GM21367 (cell line): Measurements from ENCODE around the gene FOLR3.
"Not testable (repeated sequence)": the region's sequence is repeated elsewhere in the genome, so short reads cannot be mapped to it uniquely, and the experiment has no call there.

Source experiments
- ATAC-seq: cut with Tn5 transposase; IDR thresholded peaks from one replicate; pipeline ENCODE4 v1.9.1; 2021; ENCODE audit not compliant: unreplicated experiment

The FOLR3 gene

GRCh38 chr11:72135473-72135872 lies at the start of gene FOLR3:
Gene FOLR3, plus strand, starts transcription at chr11:72135725. Its CDS starts 228 bp downstream, at chr11:72135953.
- not testable (repeated sequence) for ATAC-seq

DNA sequence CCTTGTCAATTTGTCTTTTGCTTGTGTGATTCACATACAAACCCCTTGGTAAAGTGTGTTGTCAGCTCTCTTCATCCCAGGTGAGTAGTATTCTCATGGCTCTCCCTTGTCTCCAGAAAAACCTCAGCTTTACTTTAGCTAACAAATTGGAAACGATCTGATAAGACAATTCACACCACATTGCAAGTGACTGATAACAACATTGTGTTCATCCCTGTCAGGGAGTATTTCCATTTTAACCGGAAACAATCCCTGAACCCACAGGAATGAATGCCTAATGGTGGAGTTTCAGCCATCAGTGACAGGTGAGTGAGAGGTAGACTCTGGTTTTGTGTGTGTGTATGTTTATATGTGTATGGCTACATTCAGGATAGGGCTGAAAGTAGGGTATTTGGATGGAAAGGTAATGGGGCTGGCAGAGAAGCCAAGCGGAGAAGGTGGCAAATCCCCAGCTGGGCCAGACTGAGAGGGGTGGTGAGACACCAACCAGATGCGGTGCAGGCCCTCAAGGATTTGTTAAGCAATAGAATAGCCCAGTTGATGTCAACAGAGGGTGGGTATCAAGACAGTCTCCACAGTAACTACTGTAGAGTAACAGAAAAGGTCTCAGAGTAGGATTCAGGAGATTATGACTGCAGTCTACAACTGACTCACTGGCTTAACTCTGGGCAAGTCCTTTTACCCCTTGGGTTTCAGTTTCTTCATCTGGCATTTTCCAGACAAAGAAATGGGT lies 47.3 kb upstream of the FOLR3 start:
- ATAC-seq, result no peak

DNA sequence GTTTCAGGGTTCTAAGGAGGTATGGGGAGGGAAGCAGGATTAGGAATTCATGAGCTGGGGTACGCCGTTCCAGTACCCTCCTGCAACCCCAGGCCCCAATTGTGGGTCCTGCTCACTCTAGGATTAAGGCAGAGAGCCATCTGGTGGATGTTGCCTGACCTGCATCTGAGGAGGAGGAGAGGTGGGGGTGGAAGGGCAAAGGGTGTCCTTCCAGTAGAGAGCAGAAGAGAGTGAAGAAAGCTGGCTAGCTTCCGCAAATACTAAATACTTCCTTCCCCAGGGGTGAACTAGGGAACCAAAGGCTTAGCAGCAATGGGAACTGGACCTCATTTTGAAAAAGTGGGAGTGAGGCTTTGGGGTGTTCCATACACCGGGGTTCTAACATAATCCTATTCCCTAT lies 44.2 kb upstream of the FOLR3 start:
- no peak for ATAC-seq

- ATAC-seq, result no peak
These were observed 36.8 kb upstream of the FOLR3 start for GRCh38 chr11:72098741-72099140.

DNA sequence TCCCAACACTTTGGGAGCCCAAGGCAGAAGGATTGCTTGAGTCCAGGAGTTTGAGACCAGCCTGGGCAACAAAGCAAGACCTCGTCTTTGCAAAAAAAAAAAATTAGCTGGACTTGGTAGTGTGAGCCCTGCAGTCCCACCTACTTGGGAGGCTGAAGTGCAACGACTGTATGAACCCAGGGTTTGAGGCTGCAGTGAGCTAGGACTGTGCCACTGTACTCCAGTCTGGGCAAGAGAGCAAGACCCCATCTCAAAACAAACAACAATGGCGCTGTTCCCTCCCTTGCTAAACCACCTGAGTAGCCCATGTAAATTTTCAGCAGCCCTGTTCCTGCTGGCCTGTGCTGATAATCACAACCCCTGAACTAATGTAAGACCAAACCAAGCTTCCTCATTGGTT lies 35.5 kb upstream of the FOLR3 start:
- ATAC-seq, result no peak

DNA sequence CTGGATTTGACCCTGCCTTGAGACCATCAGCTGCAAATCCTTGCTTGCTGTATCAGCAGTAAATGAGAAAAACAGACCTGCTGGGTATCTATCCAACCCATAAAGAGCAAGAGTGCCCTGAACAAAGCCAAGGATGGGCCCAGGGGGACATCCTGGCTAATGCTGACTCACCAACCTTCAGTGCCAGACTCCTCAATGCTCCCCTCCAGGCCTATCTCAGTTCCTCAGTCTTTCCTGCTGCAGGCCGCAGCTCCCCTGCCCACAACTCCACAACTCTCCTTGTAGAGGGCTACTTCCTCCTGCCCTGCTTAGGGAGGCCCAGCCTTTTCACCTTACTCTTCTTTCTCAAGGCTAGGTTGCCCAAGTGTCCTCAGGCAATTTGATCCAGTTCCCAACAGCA lies 35.1 kb upstream of the FOLR3 start:
- ATAC-seq, result no peak

GRCh38 chr11:72102162-72102561 lies 33.4 kb upstream of the FOLR3 start:
- ATAC-seq, result no peak

DNA sequence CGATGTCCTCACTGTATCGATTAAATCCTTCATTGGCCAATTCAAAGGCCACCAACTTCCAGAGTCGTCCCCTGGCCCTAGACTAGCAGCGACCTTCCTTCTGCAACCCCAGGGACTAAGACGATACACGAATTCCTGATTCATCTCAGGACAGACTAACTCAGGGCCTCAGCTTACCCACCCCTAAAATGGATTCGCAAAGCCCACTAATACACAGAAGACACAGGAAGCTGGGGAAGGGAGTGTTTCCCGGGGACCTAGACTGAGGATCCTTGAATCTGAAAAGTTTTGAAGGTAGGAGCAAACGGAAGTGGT lies 32.9 kb upstream of the FOLR3 start:
- no peak for ATAC-seq

DNA sequence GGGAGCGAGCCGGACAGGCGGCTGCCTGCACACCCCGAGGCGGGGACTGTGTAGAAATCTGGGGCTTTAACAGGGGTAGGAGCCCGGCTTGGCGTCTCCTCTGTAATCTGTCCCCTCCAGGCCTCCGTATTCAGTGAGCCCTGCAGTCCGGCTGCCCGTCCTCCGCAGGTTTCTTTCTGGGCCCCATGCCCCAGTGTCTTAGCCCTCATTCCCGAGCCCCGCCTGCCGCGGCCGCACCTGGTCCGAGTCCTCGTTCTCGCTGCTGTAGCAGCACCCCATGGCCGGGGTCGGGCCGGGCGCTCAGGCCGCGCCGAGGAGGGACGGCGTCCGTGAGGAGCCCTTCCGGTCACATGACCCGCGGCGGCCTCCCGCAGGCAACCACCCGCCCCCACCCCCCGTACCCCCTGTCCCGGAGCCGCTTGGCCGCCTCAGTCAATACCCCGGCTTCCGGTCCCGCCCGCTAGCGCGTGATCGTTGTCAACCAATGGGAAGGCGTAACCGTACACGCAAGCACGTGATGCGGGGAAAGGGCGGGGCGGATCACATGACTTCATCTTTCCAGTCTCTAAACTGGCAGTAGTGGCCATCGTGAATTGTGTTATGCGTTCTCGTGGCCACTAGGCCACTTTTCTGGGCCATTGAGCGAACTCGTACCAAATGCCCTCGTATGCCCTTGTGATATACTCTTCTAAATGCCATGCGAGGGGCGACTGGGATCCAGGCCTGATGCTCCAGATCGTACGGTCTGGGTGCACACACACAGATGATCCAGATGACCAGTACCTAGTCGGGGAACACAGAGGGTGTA lies 32.4 kb upstream of the FOLR3 start, which contains the start of gene LAMTOR1:
Gene LAMTOR1, minus strand, starts transcription at position 352 of the 808 bp plus-strand sequence. Its CDS starts 73 bp downstream, at position 279.
- ATAC-seq, result peak; percentile 71

- ATAC-seq, result no peak
These were observed 31.8 kb upstream of the FOLR3 start for GRCh38 chr11:72103754-72104167.

DNA sequence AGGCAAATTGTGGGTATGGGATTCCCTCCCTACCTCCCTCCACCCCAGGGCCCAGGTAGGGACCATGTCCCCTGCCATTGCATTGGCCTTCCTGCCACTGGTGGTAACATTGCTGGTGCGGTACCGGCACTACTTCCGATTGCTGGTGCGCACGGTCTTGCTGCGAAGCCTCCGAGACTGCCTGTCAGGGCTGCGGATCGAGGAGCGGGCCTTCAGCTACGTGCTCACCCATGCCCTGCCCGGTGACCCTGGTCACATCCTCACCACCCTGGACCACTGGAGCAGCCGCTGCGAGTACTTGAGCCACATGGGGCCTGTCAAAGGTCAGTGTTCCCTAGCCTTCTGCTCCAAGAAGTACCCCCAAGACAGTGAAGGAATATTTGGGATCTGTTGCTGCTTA lies 29.6 kb upstream of the FOLR3 start, which contains the start of gene TOMT:
Gene TOMT, plus strand, starts transcription at position 37 of the 400 bp plus-strand sequence. Its CDS starts 28 bp downstream, at position 65.
- ATAC-seq, result no peak

GRCh38 chr11:72111300-72112142 lies 24.0 kb upstream of the FOLR3 start:
- ATAC-seq, result no peak

DNA sequence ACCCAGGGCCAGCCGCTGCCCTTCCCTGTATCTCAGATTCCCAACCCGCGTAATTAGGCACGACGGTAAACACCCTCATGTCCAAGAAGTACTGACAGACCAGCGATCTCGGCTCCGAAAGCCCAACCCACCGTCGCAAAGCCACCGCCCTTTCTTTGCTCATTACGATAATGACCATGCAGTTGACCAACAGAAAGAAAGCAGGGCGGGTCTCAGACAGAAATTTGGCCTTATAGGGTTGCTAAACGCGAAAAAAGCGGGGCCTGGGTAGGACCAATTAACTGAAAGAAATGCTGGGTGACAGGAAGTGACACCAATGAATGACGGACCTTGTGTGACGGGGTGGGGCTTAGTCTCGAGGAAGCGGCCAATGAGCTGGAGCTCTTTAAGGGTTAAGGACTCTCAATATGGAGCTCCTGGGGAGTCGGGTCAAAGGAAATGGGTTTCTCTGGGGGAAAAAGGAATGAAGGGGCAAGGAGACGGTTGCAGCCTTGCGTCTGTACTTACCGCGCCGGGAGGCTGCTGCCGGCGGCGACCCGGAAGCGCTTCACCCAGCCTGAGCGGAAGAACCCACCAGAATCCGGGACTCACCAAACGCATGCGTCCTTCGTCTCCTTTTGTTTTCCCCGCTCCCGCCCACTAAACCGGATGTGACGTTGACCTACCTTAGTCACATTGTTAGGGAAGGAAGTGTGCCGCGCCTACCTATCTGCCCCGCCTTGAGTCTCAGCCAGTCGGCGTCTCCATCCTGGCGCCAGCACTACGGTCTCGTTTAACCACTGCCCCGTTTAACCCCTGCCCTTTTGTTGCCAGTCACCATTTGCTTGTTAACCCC lies 23.2 kb upstream of the FOLR3 start, which contains the start of gene ANAPC15:
Gene ANAPC15, minus strand, starts transcription at position 553 of the 835 bp plus-strand sequence. CDS start 1,419 bp downstream, outside the sequence.
- ATAC-seq, result peak; percentile 72

- ATAC-seq, result no peak
These were observed 22.3 kb upstream of the FOLR3 start for GRCh38 chr11:72112978-72113808.

DNA sequence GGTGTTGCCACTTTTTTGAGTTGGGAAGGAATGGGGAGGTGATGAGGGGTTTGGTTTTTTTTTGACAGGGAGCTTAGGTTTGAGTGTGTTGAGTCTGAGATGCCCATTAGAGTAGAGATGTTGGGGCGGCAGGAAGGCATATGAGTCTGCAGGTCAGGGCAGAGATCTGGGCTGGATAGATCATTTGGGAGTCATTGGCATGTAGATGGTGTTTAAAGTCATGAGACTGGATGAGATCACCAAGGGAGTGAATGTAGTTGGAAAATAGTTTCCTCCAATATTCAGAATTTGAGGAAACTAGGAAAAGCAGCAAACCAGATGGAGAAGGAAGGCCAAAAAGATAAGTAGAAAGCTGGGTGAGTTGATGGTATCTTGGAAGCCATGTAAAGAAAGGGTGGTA lies 21.0 kb upstream of the FOLR3 start:
- no peak for ATAC-seq

GRCh38 chr11:72116019-72116755 lies 19.3 kb upstream of the FOLR3 start:
- no peak for ATAC-seq

DNA sequence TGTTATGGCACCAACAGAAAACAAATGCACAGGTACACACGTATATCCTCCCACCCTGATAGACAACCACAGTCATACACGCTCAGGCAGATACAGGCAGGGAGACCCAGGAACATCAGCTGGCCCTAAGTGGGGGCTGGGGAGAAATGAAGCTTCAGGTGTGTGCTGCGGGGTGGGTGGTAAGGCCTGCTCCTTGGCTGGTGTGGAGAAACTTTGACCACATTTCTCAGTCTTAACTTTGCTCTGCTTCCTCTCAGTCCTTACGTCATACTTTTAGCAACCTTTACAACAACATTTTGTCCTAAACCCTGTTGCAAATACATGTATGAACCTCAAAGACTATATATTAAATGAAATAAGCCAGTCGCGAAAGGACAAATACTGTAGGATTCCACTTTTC lies 16.3 kb upstream of the FOLR3 start:
- ATAC-seq, result no peak

DNA sequence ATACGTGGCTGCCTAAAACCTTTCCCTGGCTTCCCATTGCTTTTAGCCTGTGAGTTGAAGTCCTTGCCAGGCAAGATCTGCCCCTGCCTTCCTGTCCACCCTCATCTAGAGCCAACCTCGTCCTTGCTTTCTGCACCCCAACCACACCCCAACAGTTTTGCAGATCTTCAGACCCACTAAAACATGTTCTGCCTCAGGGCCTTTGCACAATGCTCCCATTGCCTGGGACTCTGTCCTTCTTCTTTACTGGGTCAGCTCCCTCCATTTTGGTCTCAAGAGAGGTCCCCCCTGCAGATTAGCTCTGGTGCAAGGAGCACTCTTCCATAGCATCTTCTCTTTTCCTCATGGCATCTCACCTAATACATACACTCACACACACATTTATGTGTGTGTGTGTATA lies 14.6 kb upstream of the FOLR3 start:
- ATAC-seq, result no peak

DNA sequence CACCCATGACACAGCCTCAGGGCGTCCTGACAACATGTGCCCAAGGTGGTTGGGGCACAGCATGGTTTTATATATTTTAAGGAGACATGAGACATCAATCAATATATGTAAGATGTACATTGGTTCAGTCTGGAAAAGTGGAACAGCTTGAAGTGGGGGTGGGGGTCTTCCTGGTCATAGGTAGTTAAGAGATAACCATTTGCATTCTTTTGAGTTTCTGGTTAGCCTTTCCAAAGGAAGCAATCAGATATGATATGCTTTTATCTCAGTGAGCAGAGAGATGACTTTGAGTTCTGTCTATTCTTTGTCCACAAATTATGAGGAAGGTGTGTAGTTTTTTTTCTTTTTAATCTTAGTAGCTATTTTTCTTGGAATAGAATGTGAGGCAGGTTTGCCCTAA lies 12.9 kb upstream of the FOLR3 start:
- ATAC-seq, result no peak
